T-helper 2 cell treated with Interferon-gamma antibody and Interleukin-4, amounts not matched to agents 100 ng/mL and 5 ng/mL, for 36 hours (primary cell): ENCODE measurements around the gene LORICRIN. TPM values are rescaled to one million over a fixed set of nuclear protein-coding genes. Genes with fewer than 3 reads are reported as not detected.

Experiments used
- intact Hi-C: fragments of 100-400 bp; cut with micrococcal nuclease; formaldehyde crosslinking; loops from one replicate; pipeline ENCODE4 v1.15.1; 2023
- total RNA-seq: library from RNA; stranded (reverse); gene quantifications from 2 replicates; pipeline ENCODE4 v1.2.3, GENCODE V29; 2022

LORICRIN gene
- total RNA-seq, 1 donor from 2014 or later: not detected

DNA sequence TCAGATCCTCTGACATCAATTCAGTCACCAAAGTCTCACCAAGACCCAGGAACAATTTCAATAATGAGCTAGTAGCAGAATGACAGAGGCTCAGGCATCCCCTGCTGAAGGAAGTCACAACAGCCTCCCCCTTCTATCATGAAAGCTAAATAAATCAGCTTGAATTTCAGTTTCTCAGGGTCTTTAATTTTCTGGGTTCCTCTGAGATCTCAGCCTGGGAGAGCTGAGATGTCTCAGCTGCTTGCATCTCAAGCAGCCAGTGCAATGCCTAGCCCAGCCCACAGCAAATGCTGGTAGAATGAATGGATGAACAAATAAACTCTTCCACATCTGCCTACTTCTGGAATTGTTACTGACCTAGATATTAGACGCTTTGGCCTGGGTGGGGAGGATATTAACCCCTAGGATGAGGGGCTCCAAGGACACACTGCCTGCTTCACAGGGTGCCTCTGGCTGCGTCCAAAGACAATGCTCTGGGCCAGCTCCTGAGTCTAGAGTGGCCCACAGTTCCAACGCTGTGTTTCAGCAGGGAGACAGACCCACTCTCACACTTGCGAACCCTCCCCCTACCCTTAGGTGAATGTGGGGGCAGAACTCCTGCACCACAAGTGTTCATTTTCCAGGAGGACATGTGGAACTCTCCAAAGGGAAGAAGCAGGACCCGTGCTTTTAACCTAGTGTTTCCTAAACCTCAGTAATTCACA lies 11.2 kb upstream of the LORICRIN start:
- intact Hi-C loops: no loop called here

DNA sequence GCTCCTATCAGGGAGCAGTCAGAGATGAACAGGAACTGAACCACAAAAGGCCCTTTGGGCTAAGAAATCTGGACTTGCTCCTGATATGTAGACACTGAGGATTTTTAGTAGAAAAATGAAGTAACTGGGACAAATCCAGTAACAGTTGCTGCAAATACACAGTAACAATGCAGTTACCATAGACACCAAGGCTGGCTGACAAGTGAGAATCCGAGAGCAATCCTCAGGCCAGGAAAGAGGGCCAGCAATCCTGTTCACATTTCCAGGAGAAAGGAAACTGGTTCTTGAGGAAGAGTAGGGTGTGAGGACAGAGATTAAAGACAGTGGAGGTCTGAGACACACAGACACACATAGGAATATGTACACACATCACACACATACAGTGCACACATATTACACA lies 9.3 kb upstream of the LORICRIN start:
- intact Hi-C loops: no loop called here

DNA sequence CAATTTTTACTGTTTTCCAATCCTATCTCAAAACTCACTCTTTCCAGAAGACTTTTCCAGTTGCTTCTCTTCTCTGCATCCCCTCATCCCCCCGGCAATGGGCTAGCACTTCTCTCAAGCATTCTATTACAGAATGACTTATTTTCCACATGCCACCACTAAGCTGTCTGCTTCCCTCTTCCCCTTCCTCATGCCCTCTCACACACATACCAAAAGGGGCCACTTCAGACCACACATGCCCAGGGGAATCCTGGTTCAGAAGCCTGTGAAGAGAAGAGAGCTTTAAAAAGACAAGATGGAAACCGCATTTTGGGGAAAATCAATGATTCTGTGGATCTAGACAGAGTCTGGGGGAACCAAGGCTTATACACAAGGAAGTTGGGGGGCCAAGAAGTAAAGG lies 8.4 kb upstream of the LORICRIN start:
- intact Hi-C loops: no loop called here

DNA sequence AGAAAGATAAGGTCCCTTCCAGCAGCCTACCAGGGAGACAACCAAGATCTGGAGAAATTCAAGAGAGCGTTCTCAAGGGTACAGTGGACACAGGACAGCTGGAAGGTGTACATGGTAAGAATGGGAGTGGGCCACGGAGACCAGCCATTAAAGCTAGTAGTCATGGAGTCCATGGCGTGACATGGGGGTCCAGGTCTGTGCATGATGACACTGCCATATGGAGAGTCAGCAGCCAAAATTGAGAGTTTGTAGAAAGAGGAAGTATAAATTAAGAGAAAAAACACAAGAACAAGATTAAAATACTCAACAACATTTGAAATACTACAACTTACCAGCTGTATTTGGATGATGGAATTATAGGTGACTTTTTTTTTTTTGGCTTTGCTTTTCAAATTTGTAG lies 7.9 kb upstream of the LORICRIN start:
- intact Hi-C loops: no loop called here

DNA sequence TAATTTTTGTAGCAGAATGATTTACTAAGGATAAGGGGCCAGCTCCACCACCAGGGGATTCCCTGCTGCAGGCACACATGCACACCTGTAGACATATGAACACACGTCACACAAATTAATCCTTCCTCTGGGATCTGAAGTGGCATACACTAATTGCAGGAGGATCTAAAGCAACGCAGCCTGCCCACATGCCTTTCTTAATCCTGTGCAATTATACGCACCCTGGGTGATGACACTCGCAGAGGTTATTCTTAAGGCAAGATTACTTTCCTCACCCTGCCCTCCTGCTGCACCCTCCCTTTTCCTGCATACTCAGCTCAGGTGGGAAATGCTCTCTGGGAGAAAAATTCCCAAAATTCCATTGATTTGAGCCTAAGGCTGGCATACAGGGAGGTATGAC lies 7.5 kb upstream of the LORICRIN start:
- intact Hi-C loops: no loop called here

DNA sequence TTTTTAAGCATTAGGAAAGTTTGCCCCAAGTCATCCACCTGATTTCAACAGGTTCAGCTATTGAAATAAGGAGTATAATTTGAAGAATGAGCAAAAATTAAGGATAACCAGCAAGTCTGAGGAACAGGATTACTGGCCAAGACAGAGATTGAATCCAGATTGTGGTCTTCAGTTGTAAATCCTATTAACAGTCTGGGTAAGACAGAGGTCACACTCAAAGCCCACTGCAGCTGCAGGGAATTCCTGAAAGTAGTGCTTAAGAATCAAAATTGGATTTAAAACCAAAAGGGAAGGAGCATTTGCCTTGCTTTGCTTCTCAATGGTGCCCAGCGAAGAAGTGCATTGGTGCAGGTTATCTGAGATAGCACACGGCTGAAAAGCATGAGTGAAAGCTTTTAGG lies 6.4 kb upstream of the LORICRIN start:
- intact Hi-C loops: no loop called here

DNA sequence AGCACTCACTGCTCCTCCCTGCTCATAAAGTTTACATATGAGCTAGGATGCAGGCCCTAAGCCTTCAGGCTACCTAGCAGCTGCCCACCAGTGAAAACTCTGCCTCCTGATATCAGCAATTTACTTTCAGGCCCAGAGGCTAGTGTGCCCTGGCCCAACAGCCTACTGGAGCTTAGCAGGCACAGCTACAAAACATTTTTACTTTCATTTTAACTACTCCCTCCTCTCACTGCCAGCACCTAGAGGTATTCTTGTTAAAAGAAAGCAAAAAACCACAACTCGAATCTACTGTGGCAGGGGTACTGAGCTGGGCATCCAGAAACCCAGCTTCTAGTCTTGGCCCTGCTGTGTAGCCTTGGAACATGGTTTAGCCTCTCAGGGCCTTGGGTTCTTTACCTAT lies 5.8 kb upstream of the LORICRIN start:
- intact Hi-C loops: no loop called here

DNA sequence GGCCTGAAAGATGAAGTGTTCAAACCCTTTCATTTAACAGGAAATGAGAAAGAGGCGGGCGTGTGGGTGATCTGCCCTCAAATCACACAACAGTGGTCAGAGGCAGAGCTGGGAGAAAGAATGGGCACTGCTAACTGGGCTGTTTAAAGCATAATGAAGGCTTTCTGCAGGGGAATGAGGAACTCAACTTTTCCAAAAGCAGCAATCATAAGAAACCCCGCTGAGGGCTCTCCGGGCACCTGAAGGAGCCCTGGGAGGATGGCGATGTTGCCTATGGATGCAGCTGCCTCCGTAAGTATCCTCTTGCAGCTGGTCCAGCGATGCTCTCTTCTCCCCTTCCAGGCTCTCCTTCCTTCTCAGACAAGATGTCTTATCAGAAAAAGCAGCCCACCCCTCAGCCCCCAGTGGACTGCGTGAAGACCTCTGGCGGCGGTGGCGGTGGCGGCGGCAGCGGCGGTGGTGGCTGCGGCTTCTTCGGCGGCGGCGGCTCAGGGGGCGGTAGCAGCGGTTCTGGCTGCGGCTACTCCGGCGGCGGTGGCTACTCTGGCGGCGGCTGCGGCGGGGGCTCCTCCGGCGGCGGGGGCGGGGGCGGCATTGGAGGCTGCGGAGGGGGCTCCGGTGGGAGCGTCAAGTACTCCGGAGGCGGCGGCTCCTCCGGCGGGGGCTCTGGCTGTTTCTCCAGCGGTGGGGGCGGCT lies 1.2 kb downstream of the LORICRIN start:
- intact Hi-C loops: no loop called here

DNA sequence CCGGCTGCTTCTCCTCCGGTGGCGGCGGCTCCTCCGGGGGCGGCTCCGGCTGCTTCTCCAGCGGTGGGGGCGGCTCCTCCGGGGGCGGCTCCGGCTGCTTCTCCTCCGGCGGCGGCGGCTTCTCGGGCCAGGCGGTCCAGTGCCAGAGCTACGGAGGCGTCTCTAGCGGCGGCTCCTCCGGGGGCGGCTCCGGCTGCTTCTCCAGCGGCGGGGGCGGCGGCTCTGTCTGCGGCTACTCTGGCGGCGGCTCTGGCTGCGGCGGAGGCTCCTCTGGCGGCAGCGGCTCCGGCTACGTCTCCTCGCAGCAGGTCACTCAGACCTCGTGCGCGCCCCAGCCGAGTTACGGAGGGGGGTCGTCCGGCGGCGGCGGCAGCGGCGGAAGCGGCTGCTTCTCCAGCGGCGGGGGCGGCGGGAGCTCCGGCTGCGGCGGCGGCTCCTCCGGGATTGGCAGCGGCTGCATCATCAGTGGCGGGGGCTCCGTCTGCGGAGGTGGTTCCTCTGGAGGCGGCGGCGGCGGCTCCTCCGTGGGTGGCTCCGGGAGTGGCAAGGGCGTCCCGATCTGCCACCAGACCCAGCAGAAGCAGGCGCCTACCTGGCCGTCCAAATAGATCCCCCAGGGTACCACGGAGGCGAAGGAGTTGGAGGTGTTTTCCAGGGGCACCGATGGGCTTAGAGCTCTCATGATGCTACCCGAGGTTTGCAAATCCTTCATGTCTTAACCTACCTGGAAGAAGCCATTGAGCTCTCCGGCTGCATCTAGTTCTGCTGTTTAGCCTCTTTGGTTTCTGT lies 2.0 kb downstream of the LORICRIN start:
- intact Hi-C loops: no loop called here

DNA sequence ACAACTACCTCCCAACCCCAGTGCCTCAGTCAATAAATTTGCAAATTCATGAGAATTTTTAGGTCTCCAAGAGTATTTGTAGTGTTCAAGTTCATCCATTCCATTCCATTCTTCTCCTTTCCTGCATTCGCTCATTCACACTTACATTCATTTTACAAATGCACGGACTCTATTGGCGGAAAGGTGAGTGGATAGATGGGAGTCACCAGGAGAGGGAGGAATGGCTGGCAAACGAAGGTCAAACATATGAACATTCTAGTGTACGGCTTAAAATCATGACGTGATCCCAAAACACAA lies 2.5 kb downstream of the LORICRIN start:
- intact Hi-C loops: no loop called here

DNA sequence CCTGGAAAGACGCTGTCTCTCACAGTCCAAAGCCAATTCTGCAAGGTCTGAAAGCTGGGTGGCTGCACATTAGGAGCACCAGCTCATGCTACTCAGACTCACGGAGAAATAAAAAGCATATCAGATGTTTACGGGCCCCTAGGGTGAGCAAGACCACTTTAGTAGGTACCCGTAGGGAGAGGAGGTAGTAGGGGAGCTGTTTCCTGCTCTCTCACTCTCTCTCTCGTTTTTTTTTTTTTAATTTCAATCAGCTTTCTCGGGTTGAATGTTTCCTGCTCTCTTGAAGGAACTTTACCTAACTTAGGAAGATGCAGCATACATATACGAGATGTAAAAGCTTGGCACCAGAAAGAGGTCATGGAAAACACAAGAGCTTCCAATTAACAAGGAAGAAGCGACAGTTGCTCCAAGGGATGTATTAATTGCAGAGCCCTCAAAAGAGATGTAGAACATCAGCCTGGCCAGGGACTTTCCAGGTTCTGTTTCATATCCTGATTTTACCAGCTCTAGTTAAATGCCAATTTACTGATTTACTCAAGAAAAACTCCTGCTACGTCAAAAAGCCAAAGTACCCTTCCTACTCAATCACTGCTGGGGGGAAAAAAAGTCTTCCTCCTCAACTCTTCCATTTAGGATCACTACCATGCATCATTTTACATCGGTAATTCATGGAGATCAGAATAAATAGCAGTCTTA lies 3.1 kb downstream of the LORICRIN start:
- intact Hi-C loops: no loop called here

DNA sequence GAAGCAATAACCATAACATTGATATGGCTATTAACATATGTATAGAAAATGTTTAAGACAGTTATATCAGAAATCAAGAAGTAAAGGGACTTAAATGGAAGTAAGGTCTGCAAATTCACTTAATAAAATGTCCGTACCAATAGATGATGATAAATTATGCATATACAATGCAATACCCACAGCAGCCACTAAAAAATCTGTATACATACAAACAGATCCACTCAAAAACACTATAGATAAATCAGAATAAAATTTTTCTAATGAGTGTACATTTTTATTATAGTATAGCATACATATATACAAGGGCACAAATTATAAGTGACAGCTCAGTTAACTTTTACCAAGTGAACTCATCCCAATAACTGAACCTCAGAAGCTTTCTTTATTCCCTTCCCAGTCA lies 6.0 kb downstream of the LORICRIN start:
- intact Hi-C loops: no loop called here

DNA sequence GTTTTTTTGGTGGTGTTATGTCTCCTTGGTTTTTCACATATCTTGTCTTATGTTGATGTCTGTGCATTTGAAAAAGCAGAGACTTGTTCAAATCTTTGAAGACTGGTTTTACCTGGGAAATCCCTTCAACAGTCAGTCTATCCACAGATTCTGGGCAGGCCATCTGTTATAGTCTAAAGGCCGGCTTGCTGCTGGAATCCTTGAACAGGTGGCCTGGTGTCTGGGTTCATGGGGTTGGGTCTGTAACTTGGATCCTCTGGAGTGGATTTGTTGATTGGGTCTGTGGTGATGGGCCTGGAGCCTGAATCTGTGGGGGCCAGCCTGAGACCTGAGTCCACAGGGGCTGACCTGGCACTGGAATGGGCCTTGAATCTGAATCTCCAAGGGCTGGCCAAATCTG lies 12.2 kb downstream of the LORICRIN start:
- intact Hi-C loops: no loop called here

DNA sequence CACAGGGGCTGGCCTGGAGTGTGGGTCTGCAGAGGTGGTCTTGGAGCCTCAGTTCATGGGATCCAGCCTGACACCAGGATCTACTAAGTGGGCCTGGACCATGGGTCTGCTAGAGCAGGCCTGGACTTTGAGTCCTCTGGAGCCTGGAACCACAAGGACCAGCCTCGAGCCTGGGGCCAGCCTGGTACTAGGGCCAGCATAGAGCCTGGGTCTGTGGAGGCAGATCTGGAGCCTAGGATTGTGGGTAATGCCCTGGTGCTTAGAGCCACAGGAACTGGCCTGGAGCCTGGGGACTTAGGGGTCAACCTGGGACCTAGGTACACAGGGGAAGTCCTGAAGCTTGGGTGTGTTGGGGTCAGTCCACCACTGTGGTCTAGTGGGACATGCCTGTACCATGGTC lies 12.7 kb downstream of the LORICRIN start:
- intact Hi-C loops: no loop called here

DNA sequence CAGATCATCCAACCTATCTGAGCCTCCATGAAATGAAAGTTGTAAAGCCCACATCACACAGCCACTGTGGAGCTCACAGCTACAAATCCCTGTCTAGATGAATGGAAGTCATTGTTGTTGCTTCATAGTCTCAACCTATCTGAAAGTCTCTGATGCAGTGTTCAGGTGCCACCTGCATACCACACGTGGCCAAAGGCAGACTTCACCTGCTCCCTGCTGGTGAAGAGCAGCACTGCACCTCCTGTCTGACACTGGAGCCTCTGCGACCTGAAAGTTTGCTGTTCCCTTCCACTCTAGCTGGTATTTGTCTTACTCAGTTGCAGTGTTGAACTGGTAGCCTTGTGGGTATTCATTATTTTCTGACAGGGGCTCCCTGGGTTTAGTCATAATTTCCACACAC lies 18.4 kb downstream of the LORICRIN start:
- intact Hi-C loops: no loop called here

DNA sequence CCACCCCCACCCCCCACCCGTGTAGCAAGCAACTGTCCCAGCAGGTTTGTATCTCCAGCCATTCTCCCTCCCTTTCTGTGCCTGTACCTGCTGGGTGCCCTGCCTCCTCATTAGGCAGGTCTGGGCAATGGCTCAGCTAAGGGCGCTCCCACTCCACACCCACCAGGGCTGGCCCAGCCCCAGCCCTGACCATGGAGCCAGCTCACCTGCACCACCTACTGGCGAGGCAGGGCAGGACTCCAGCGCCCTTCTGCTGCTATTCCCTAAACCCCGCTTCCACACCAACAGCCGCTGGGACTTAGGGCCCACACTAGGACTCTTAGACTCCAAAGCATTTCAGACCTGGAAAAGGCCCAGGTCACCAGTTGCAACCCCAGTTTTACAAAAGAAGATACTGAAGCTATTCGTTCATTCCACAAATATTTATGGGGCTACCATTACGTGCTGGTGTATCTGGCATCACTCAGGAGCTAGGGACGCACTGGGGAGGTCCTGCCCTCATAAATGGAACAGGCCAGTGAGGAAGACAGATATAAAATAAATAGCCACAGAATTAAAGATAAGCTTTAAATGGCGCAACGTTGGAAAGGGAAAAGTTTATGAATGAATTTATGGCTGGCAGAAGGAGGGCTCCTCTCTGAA lies 29.3 kb downstream of the LORICRIN start:
- intact Hi-C loops: no loop called here

DNA sequence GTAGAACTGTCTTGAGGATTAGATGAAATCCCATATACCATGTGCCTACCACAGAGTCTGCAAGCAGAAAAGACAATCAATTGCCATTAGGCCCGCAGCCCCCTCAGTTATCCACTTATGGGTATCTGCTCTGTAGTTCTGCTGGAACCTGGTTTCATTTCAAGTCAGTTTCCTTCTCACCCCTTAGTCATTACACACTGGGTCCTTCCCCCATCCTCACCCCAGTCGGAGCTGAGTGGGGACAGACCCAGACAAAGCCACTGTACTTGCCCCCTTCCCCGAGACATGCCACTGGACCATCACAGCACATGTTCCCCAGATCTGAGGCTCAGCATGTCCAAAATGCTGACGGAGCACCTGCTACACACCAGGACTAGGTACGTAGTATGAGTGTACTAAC lies 32.0 kb downstream of the LORICRIN start:
- intact Hi-C loops: no loop called here

DNA sequence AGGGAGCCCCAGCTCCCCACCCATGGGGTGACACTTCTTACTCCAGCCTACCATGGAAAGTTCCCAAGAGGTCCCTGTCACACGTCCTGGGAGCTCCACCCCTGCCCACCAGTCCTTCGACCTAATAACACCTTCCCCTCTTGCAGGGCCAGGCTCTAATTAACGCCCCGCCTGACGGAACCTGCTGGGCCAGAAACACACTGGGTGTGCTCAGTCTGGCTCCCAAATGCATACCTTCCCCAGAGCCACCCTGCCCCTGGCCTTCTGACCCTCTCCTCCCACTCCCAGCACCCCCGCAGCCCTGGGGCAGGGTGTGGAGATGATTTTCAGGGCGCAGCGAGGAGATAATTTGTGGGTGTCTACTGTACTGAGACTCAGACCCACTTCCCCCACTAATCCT lies 32.7 kb downstream of the LORICRIN start:
- intact Hi-C loops: no loop called here

DNA sequence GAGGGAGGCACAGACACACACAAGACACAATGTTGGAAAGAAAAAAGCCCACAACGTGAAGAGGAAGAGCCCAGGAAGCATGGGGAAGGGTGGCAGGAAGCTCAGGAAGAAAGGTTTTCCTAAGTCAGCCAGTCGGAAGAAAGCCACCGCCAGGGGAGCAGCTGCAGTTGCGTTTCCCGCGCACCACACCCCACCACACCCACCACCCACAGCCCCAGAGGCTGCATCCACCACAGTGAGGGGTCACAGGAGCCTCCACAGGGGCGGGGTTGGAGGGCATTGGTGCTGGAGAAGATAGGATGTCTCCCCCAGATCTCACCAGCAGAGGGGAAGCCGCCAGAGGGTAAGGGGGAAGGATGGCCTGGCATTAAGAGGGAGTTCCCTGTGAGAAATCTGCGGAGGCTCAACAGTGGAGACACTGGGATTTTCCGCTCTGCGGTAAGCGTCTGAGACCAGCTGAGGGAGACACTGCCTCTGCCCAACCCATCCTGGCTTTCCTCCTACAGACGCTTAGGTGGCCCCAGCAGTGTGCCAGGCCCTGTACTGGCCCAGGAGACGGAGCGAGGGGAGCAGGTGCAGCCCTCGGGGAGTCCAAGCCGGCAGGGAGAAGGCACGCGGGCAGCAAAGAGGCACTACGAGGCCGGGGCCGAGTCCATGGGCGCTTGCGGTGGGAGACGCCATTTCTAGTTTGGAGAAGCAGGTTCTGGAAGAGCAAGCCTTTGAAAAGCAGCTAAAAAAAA lies 33.4 kb downstream of the LORICRIN start:
- intact Hi-C loops: no loop called here

DNA sequence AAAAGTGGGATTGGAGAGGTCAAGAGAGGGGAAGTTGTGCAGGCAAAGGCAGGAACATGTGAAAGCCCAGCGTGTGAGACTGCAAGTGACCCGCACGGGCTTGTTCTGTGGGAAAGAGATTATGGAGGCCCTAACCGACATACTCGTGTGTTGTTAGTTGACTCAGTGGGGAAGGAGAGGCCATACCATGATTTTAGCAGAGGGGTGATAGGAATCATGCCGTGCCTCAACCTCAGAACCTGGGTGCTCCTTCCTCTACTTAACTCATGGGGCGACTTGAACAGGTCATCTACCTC lies 33.9 kb downstream of the LORICRIN start:
- intact Hi-C loops: no loop called here

DNA sequence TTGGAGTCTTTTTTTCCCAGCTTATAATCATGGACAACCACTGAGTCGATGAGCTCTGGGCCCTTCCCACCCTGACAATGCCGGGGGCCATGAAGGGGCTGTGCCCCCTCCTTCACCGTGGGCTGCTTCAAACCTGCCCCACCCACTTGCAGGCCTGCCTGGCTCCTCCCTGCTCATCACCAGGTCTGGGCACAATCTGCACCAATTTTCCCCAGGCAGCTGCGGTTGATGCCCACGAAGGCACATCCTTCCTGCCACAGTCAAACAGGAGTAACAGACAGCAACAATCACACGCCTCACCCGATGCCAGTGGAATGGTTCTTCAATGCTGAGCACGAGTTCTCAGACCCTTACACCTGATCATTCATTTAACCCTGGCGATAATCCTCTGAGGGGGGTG lies 34.4 kb downstream of the LORICRIN start:
- intact Hi-C loops: no loop called here
